B cell (primary cell): ENCODE results near the gene WDR64.

Source experiments
- CTCF ChIP-seq: fragments of 200-600 bp; IDR thresholded peaks from one replicate; pipeline ENCODE4 v1.8.0; 2022; ENCODE audit warnings: antibody characterized with exemption, mild to moderate bottlenecking
- EZH2 ChIP-seq: IDR thresholded peaks from 2 replicates; pipeline ENCODE4 v1.6.1; 2012; ENCODE audit warnings: borderline replicate concordance, low read depth, mild to moderate bottlenecking, moderate library complexity, low read length; ENCODE audit not compliant: insufficient read depth, poor library complexity, severe bottlenecking

GRCh38 chr1:241695246-241696171 lies 43.4 kb downstream of the WDR64 start:
- TF ChIP-seq CTCF: no peak
- TF ChIP-seq EZH2: no peak
